A673 (cell line): Measurements from ENCODE around the gene TMIE. TPM values are rescaled to one million over a fixed set of nuclear protein-coding genes. Genes with fewer than 3 reads are reported as not detected.
"Not testable (repeated sequence)": the region's sequence is repeated elsewhere in the genome, so short reads cannot be mapped to it uniquely, and the experiment has no call there.

ENCODE experiments used
- BruUV-seq: library from RNA; stranded (reverse); fragments of 400-500 nt; replicated peaks from 2 replicates; lab custom pipeline; 2021; lab: Mats Ljungman, UMichigan
- CTCF ChIA-PET: fragments of 300-600 bp; sonication (Branson Sonifier 250); formaldehyde crosslinking; loops from one replicate; lab custom pipeline; 2022; ENCODE audit warnings: antibody characterized with exemption; lab: Charles Lee
- POLR2A ChIA-PET: fragments of 300-600 bp; sonication (Branson Sonifier 250); formaldehyde crosslinking; loops from one replicate; lab custom pipeline; 2022; ENCODE audit warnings: antibody characterized with exemption; ENCODE audit not compliant: low non-redundant PET; lab: Charles Lee
- DNase-seq: peaks from one replicate; pipeline ENCODE4 v3.0.0-alpha.2; 2015; ENCODE audit warnings: low spot score
- H3K27ac ChIP-seq: fragments of 200-600 bp; sonication (generic); 2 replicates; pipeline ENCODE4 v1.5.1; 2016; ENCODE audit warnings: mixed run types, low read depth, mild to moderate bottlenecking, mixed read lengths, antibody characterized with exemption, low read length; ENCODE audit not compliant: poor library complexity, severe bottlenecking
- H3K27me3 ChIP-seq: fragments of 200-600 bp; sonication (generic); replicated peaks from 2 replicates; pipeline ENCODE4 v1.6.1; 2017; ENCODE audit warnings: mixed run types, low read depth, mild to moderate bottlenecking, mixed read lengths, antibody characterized with exemption, low read length; ENCODE audit not compliant: insufficient read depth, poor library complexity
- H3K36me3 ChIP-seq: fragments of 200-600 bp; sonication (generic); 2 replicates; pipeline ENCODE4 v1.6.1; 2016; ENCODE audit warnings: mixed run types, mild to moderate bottlenecking, mixed read lengths, antibody characterized with exemption, low read length; ENCODE audit not compliant: insufficient read depth, poor library complexity, severe bottlenecking
- H3K4me1 ChIP-seq: fragments of 200-600 bp; sonication (generic); 2 replicates; pipeline ENCODE4 v1.6.1; 2017; ENCODE audit warnings: mixed run types, mild to moderate bottlenecking, mixed read lengths, antibody characterized with exemption, low read length; ENCODE audit not compliant: insufficient read depth, poor library complexity, severe bottlenecking
- H3K4me3 ChIP-seq: fragments of 200-600 bp; sonication (generic); 2 replicates; pipeline ENCODE4 v1.5.1; 2016; ENCODE audit warnings: low read depth, mixed run types, mild to moderate bottlenecking, mixed read lengths, low read length; ENCODE audit not compliant: poor library complexity, severe bottlenecking
- H3K9me3 ChIP-seq: fragments of 200-600 bp; sonication (generic); 2 replicates; pipeline ENCODE4 v1.6.1; 2016; ENCODE audit warnings: mixed run types, low read depth, mild to moderate bottlenecking, mixed read lengths, antibody characterized with exemption, low read length; ENCODE audit not compliant: poor library complexity, severe bottlenecking
- EZH2 ChIP-seq: fragments of 200-600 bp; sonication (generic); IDR thresholded peaks from 2 replicates; pipeline ENCODE4 v1.6.1; 2017; ENCODE audit warnings: borderline replicate concordance, low read depth, mild to moderate bottlenecking, mixed read lengths, antibody characterized with exemption, low read length; ENCODE audit not compliant: poor library complexity, severe bottlenecking
- intact Hi-C: fragments of 100-400 bp; cut with micrococcal nuclease; formaldehyde crosslinking; loops from one replicate; pipeline ENCODE4 v1.10.0; 2022; ENCODE audit not compliant: unreplicated experiment
- total RNA-seq: library from RNA; stranded (reverse); gene quantifications from 2 replicates; pipeline ENCODE4 v1.2.3, GENCODE V29; 2021
- TF ChIP-seq, protein P1 (sequence below): fragments of 300-800, 200-600 bp; sonication (generic); conservative IDR thresholded peaks from 2 replicates; pipeline ENCODE4 v1.5.1; 2017; ENCODE audit warnings: low read depth, mild to moderate bottlenecking, antibody characterized with exemption, low read length, moderate library complexity, mixed read lengths

Gene TMIE
- total RNA-seq, 1 experiment from 2014 or later: not detected

DNA sequence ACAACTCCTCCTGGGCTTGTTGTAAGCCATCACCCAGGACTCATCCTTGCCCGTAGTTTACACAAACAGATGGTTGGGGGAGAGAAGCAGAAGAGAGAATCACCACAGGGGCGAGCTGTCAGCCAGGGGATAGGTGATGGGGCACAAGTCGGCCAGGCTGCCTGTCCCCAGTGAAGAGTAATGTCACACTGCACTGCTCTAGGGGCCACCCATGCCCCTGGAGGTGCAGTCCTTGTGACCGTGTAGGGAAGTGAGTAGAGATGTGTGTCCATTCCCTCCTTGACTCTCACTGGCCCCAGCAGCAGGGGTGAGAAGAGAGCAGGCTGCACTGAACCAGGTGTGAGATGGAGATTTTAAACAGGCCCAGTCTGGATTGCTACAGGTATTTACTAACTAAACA lies 33.6 kb downstream of the TMIE start:
- ChIA-PET CTCF (no interaction called here), POLR2A (no interaction called here)
- BruUV-seq: no TSS peak
- H3K27ac ChIP-seq: no peak overlapping the region
- H3K9me3 ChIP-seq: no peaks in the 10 kb centered on the region
- intact Hi-C loops: no loop called here
- H3K4me3 ChIP-seq: no peak overlapping the region
- H3K4me1 ChIP-seq: no peaks in the 10 kb centered on the region
- TF ChIP-seq, protein P1, sequence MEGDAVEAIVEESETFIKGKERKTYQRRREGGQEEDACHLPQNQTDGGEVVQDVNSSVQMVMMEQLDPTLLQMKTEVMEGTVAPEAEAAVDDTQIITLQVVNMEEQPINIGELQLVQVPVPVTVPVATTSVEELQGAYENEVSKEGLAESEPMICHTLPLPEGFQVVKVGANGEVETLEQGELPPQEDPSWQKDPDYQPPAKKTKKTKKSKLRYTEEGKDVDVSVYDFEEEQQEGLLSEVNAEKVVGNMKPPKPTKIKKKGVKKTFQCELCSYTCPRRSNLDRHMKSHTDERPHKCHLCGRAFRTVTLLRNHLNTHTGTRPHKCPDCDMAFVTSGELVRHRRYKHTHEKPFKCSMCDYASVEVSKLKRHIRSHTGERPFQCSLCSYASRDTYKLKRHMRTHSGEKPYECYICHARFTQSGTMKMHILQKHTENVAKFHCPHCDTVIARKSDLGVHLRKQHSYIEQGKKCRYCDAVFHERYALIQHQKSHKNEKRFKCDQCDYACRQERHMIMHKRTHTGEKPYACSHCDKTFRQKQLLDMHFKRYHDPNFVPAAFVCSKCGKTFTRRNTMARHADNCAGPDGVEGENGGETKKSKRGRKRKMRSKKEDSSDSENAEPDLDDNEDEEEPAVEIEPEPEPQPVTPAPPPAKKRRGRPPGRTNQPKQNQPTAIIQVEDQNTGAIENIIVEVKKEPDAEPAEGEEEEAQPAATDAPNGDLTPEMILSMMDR: no peak
- TF ChIP-seq EZH2: no peak
- H3K36me3 ChIP-seq: no peaks in the 10 kb centered on the region
- no peak for DNase-seq
- H3K27me3 ChIP-seq: no peaks in the 10 kb centered on the region

DNA sequence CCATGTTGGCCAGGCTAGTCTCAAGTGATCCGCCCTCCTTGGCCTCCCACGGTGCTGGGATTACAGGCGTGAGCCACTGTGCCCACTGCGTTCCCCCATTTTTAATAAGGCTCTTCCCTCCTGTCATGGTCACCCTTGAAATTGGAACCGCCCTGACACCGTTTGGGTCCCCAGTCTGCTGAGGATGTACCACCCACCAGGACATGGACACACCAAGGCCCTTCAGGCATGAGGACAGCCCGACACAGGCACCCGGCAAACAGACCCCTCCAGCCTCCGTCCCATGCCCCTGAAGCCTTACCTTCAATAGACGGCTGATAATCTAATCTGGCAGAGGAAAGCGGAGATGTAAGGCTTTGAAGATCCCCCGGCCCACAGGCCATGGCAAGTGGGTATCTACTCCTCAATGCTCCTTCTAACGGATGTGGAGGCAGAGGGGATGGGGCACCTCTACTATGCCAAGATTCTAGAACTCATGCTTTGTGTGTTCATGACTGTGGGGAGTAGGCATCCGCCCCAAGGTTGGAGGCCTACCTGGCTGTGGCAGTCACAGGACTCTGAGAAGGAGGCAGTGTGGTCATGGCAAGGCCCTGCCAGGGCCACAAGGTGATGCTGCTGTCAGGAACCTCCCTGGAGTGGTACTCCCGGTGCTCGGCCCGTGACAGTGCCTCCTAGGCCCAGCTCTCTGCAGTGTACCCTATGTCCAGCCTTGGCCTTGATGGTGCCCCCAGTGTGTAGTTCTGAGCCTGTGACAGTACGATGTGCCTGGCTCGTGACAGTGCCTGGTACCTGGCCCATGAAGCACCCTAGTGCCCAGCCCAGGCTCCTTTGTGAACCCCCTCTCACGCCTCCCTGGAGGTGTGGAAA lies 35.0 kb downstream of the TMIE start:
- ChIA-PET CTCF (no interaction called here), POLR2A (no interaction called here)
- Histone ChIP-seq H3K9me3 (no peaks in the 10 kb centered on the region), H3K36me3 (no peaks in the 10 kb centered on the region), H3K4me3 (no peak overlapping the region), H3K4me1 (no peaks in the 10 kb centered on the region), H3K27me3 (no peaks in the 10 kb centered on the region), H3K27ac (no peak overlapping the region)
- no peak for DNase-seq
- BruUV-seq: no TSS peak
- TF ChIP-seq, protein P1: no peak
- TF ChIP-seq EZH2: no peak
- intact Hi-C loops: no loop called here

DNA sequence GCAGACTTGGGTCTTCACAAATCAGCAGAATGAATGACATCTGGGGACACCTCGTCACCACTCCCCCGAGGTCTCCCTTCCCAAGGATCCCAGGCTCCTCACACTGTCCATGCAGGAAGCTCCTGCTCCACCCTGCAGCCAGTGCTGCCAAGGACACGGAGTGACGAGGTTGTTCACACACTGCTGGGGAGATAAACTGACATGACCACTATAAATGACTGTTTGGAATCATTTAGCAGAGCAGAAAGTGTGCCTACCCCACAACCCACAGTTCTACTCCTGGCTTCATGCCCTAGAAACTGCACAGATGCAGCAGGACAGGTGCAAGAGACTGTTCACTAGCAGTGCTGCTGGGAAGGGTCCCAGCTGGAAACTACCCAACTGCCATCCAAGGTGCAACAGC lies 36.1 kb downstream of the TMIE start:
- no peak for DNase-seq
- H3K27ac ChIP-seq: no peak overlapping the region
- H3K4me3 ChIP-seq: no peak overlapping the region
- intact Hi-C loops: no loop called here
- H3K4me1 ChIP-seq: no peaks in the 10 kb centered on the region
- ChIA-PET CTCF (no interaction called here), POLR2A (no interaction called here)
- BruUV-seq: no TSS peak
- H3K27me3 ChIP-seq: no peaks in the 10 kb centered on the region
- no peak for TF ChIP-seq EZH2
- no peaks in the 10 kb centered on the region for H3K36me3 ChIP-seq
- no peaks in the 10 kb centered on the region for H3K9me3 ChIP-seq

DNA sequence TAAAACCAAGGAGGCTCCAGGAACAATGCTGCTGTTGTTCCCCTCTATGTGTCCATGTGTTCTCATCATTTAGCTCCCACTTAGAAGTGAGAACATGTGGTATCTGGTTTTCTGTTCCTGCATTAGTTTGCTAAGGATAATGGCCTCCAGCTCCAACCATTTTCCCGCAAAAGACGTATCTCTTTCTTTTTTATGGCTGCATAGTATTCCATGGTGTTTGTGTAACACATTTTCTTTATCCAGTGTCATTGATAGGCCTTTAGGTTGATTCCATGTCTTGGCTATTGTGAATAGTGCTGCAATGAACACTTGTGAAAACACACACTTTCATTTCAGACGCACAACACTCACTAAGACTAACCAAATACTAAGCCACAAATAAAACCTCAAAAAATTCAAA lies 38.4 kb downstream of the TMIE start:
- H3K4me1 ChIP-seq, H3K4me3 ChIP-seq, BruUV-seq, H3K9me3 ChIP-seq, intact Hi-C loops, CTCF ChIA-PET, H3K27me3 ChIP-seq, POLR2A ChIA-PET, H3K27ac ChIP-seq, DNase-seq, H3K36me3 ChIP-seq: not testable (repeated sequence)
